AG04449 (cell line): Measurements from ENCODE around the gene BBX.

ENCODE experiments used
- CTCF ChIA-PET: fragments of 350-600 bp; formaldehyde crosslinking; extraction: SDS; loops from one replicate; lab custom pipeline; 2021; ENCODE audit warnings: antibody characterized with exemption; lab: Yijun Ruan, JAX
- POLR2A ChIA-PET: fragments of 400-600, 350-600 bp; formaldehyde crosslinking; extraction: SDS; loops from one replicate; lab custom pipeline; 2020; ENCODE audit warnings: antibody characterized with exemption, inconsistent platforms; lab: Yijun Ruan, JAX
- DNase-seq: peaks from one replicate; pipeline ENCODE4 v3.0.0-alpha.2; 2010; ENCODE audit warnings: low read depth, low spot score
- H3K4me3 ChIP-seq: 2 replicates; pipeline ENCODE4 v1.5.1; 2011; ENCODE audit warnings: low read depth, mild to moderate bottlenecking, control low read depth, low read length
- CTCF ChIP-seq: IDR thresholded peaks from one replicate; pipeline ENCODE4 v1.5.1; 2011; ENCODE audit warnings: mild to moderate bottlenecking, moderate library complexity, low read length, control low read depth, inconsistent platforms; ENCODE audit not compliant: insufficient read depth; ENCODE audit errors: missing control alignments

Gene BBX

GRCh38 chr3:107668963-107669362 is 146.2 kb downstream of the BBX start:
- ChIA-PET CTCF (interaction anchor here (1.0 to 1.5 kb wide), 3 partner anchors 8 to 433 kb away, joined by 4 to 16 read pairs (median 5); no protein-coding TSS in a partner anchor), POLR2A (no interaction called here)
- no peak overlapping the region for H3K4me3 ChIP-seq
- DNase-seq, result no peak
- no peak for TF ChIP-seq CTCF

GRCh38 chr3:107669669-107670068 is 146.9 kb downstream of the BBX start:
- DNase-seq, result no peak
- ChIA-PET POLR2A (no interaction called here), CTCF (interaction anchor here (0.9 to 4.3 kb wide), 7 partner anchors 8 to 258 kb away, joined by 3 to 29 read pairs (median 5); no protein-coding TSS in a partner anchor)
- TF ChIP-seq CTCF, result no peak
- no peak overlapping the region for H3K4me3 ChIP-seq

- CTCF ChIA-PET, result interaction anchor here (0.7 to 4.3 kb wide), 9 partner anchors 9 to 97 kb away, joined by 3 to 29 read pairs (median 5); no protein-coding TSS in a partner anchor
- DNase-seq, result no peak
- POLR2A ChIA-PET, result interaction anchor here (0.6 kb wide), 1 partner anchor 57 kb away, joined by 3 read pairs; no protein-coding TSS in a partner anchor
- no peak overlapping the region for H3K4me3 ChIP-seq
- no peak for TF ChIP-seq CTCF
Observed at GRCh38 chr3:107670986-107671385, 148.2 kb downstream of the BBX start.

GRCh38 chr3:107674371-107674770 is 151.6 kb downstream of the BBX start:
- ChIA-PET CTCF (interaction anchor here (1.0 to 18.5 kb wide), 9 partner anchors 10 to 121 kb away, joined by 4 to 384 read pairs (median 22); no protein-coding TSS in a partner anchor), POLR2A (no interaction called here)
- no peak overlapping the region for H3K4me3 ChIP-seq
- no peak for TF ChIP-seq CTCF
- no peak for DNase-seq

GRCh38 chr3:107675233-107675900 is 152.6 kb downstream of the BBX start:
- POLR2A ChIA-PET, result interaction anchor here (0.6 kb wide), 1 partner anchor 26 kb away, joined by 3 read pairs; no protein-coding TSS in a partner anchor
- CTCF ChIA-PET, result interaction anchor here (0.6 to 18.5 kb wide), 25 partner anchors 7 to 440 kb away, joined by 3 to 384 read pairs (median 6); no protein-coding TSS in a partner anchor
- no peak for DNase-seq
- TF ChIP-seq CTCF, result no peak
- no peak overlapping the region for H3K4me3 ChIP-seq
